Body of pancreas (tissue), 4 donors: ENCODE measurements around the gene TAS2R30. TPM values are rescaled to one million over a fixed set of nuclear protein-coding genes. Genes with fewer than 3 reads are reported as not detected.
"Not testable (repeated sequence)": the region's sequence is repeated elsewhere in the genome, so short reads cannot be mapped to it uniquely, and the experiment has no call there.

Experiments used
- ATAC-seq: fragments of 150-250 bp; one replicate; pipeline ENCODE4 v1.9.1; 2016
- DNase-seq, 4 donors: peaks; one replicate each; pipeline ENCODE4 v3.0.0-alpha.2; 2019
- H3K27ac ChIP-seq, 4 donors: fragments of 200-600 bp; sonication (generic); 1 replicate in 3 of 4; 2 replicates in 1 of 4; pipeline versions ENCODE4 v1.5.1 to v1.6.1; 2016 to 2019; ENCODE audit warnings: mild to moderate bottlenecking in 1 of 4, mixed read lengths in 1 of 4, moderate library complexity in 1 of 4
- H3K27me3 ChIP-seq, 2 donors: fragments of 200-600 bp; sonication (generic); one replicate each; pipeline ENCODE4 v1.6.0; 2016; ENCODE audit warnings: mild to moderate bottlenecking in 1 of 2
- H3K36me3 ChIP-seq, 2 donors: fragments of 200-600 bp; sonication (generic); replicated peaks in 1 of 2; 2 replicates each; pipeline ENCODE4 v1.5.1; 2016; ENCODE audit warnings: low read depth in 2 of 2; ENCODE audit not compliant: insufficient read depth in 1 of 2
- H3K4me1 ChIP-seq: fragments of 200-600 bp; sonication (generic); one replicate; pipeline ENCODE4 v1.6.0; 2016
- H3K4me3 ChIP-seq, 2 donors: fragments of 200-600 bp; sonication (generic); 1 replicate in 1 of 2; 2 replicates in 1 of 2; pipeline ENCODE4 v1.5.1; 2016 to 2019
- H3K9me3 ChIP-seq, 3 donors: fragments of 200-600 bp; sonication (generic); 1 replicate in 2 of 3; 2 replicates in 1 of 3; pipeline ENCODE4 v1.5.1; 2016
- CTCF ChIP-seq, 7 experiments: fragments of 450-650 bp in 4 of 7; fragments of 200-600 bp in 3 of 7; sonication (generic) in 3 of 7; IDR thresholded peaks; one replicate each; pipeline ENCODE4 v1.5.1; 2016 to 2019; ENCODE audit warnings: antibody characterized with exemption in 7 of 7
- POLR2A ChIP-seq, 3 donors: fragments of 450-650 bp; IDR thresholded peaks; one replicate each; pipeline ENCODE4 v1.6.1; 2016; ENCODE audit warnings: antibody characterized with exemption in 3 of 3, mild to moderate bottlenecking in 2 of 3
- WGBS, 2 donors: methylation state at CpG; one replicate each; pipeline ENCODE4 v1.1.5; 2017; 5-methylcytosine and 5-hydroxymethylcytosine counted together
- intact Hi-C: fragments of 100-400 bp; cut with DNase I; formaldehyde crosslinking; loops from one replicate; pipeline ENCODE4 v1.15.1; 2023
- total RNA-seq, 2 donors: library from RNA; depleted of rRNA; stranded (reverse); fragments of >200 nt; gene quantifications; one replicate each; pipeline ENCODE4 v1.1.0, GENCODE V29; 2016

TAS2R30 gene
- total RNA-seq, 2 donors from 2014 or later = 9.2 to 12.2 TPM

GRCh38 chr12:11106288-11106687 is 28.2 kb downstream of the TAS2R30 start:
- H3K36me3 ChIP-seq = peaks cover 0 to 2% of the 10 kb centered on the region in 2 donors
- no peak for ATAC-seq
- 59 to 78% methylated on average over 2 of the region's 2 CpGs for WGBS, 2 donors
- no peaks in the 10 kb centered on the region for H3K9me3 ChIP-seq
- no peaks in the 10 kb centered on the region for H3K27me3 ChIP-seq
- no peak overlapping the region for H3K27ac ChIP-seq
- H3K4me1 ChIP-seq = no peaks in the 10 kb centered on the region
- intact Hi-C loops = no loop called here
- no peak for DNase-seq
- no peak overlapping the region for H3K4me3 ChIP-seq
- TF ChIP-seq CTCF (IDR thresholded peaks at IDR 0.05) = no peak
- no peak for TF ChIP-seq POLR2A (IDR thresholded peaks at IDR 0.05)

GRCh38 chr12:11105546-11105945 is 28.9 kb downstream of the TAS2R30 start:
- no peaks in the 10 kb centered on the region for H3K9me3 ChIP-seq
- H3K4me1 ChIP-seq = no peaks in the 10 kb centered on the region
- TF ChIP-seq CTCF (IDR thresholded peaks at IDR 0.05) (no peak), POLR2A (IDR thresholded peaks at IDR 0.05) (no peak)
- H3K36me3 ChIP-seq = peaks cover 0 to 2% of the 10 kb centered on the region in 2 donors
- WGBS, 2 donors = 47 to 69% methylated on average over 2 of the region's 2 CpGs
- H3K4me3 ChIP-seq = no peak overlapping the region
- H3K27ac ChIP-seq = no peak overlapping the region
- DNase-seq (no peak), ATAC-seq (no peak)
- intact Hi-C loops = no loop called here
- H3K27me3 ChIP-seq = no peaks in the 10 kb centered on the region

GRCh38 chr12:11094910-11095309 is 39.5 kb downstream of the TAS2R30 start:
- H3K9me3 ChIP-seq, H3K4me3 ChIP-seq, intact Hi-C loops, H3K4me1 ChIP-seq, H3K27ac ChIP-seq, H3K36me3 ChIP-seq, DNase-seq, ATAC-seq, H3K27me3 ChIP-seq: not testable (repeated sequence)
- no CpG with 5 or more reads among the region's 2 CpGs for WGBS, 2 donors

- DNase-seq = no peak
- Histone ChIP-seq H3K4me1 (no peaks in the 10 kb centered on the region), H3K4me3 (no peak within 1 kb of the TSS), H3K27ac (no peak within 1 kb of the TSS), H3K27me3 (no peaks in the 10 kb centered on the region), H3K36me3 (no peaks in the 10 kb centered on the region), H3K9me3 (no peaks in the 10 kb centered on the region)
- ATAC-seq = no peak
- intact Hi-C loops = no loop called here
- TF ChIP-seq POLR2A (IDR thresholded peaks at IDR 0.05) = no peak
- no peak for TF ChIP-seq CTCF (IDR thresholded peaks at IDR 0.05)
- WGBS, 2 donors = 95 to 97% methylated on average over 6 of the region's 6 CpGs
These were observed 42.3 kb downstream of the TAS2R30 start, which contains the start of gene TAS2R43 for GRCh38 chr12:11092128-11092527. TAS2R43 (minus strand) TSS chr12:11092313; CDS start chr12:11092229, 84 bp downstream.

GRCh38 chr12:11089246-11089645 is 45.2 kb downstream of the TAS2R30 start:
- intact Hi-C loops = no loop called here
- Histone ChIP-seq H3K9me3 (no peaks in the 10 kb centered on the region), H3K27ac (no peak overlapping the region), H3K36me3 (no peaks in the 10 kb centered on the region), H3K4me3 (no peak overlapping the region), H3K4me1 (no peaks in the 10 kb centered on the region), H3K27me3 (no peaks in the 10 kb centered on the region)
- DNase-seq (no peak), ATAC-seq (no peak)
- no peak for TF ChIP-seq CTCF (IDR thresholded peaks at IDR 0.05)
- no peak for TF ChIP-seq POLR2A (IDR thresholded peaks at IDR 0.05)
- 90 to 98% methylated on average over 5 of the region's 5 CpGs for WGBS, 2 donors
